Ecto neural progenitor cell (in vitro differentiated cells): Measurements from ENCODE around the gene KYNU.
"Not testable (repeated sequence)": the region's sequence is repeated elsewhere in the genome, so short reads cannot be mapped to it uniquely, and the experiment has no call there.

Experiments
- DNase-seq: peaks from one replicate; pipeline ENCODE4 v3.0.0-alpha.2; 2018; ENCODE audit warnings: low spot score

The KYNU gene

GRCh38 chr2:142871396-142871795 is 6.1 kb upstream of the KYNU start:
- DNase-seq = no peak

GRCh38 chr2:142872882-142873724 is 4.4 kb upstream of the KYNU start:
- no peak for DNase-seq

- no peak for DNase-seq
Measured at GRCh38 chr2:142873831-142874287, 3.6 kb upstream of the KYNU start.

GRCh38 chr2:142874293-142874814 is 3.1 kb upstream of the KYNU start:
- DNase-seq = no peak

GRCh38 chr2:142875010-142875409 is 2.5 kb upstream of the KYNU start:
- no peak for DNase-seq

- DNase-seq = no peak
Measured at GRCh38 chr2:142875652-142876051, 1.8 kb upstream of the KYNU start.

GRCh38 chr2:142876423-142876822 is 1.0 kb upstream of the KYNU start:
- no peak for DNase-seq

- no peak for DNase-seq
Measured at GRCh38 chr2:142878031-142878678, 691 bp downstream of the KYNU start.

- DNase-seq = no peak
Measured at GRCh38 chr2:142879151-142879550, 1.7 kb downstream of the KYNU start.

- no peak for DNase-seq
Measured at GRCh38 chr2:142880279-142880678, 2.8 kb downstream of the KYNU start.

- no peak for DNase-seq
Measured at GRCh38 chr2:142881619-142882018, 4.2 kb downstream of the KYNU start.

GRCh38 chr2:142882500-142882899 is 5.0 kb downstream of the KYNU start:
- not testable (repeated sequence) for DNase-seq

- no peak for DNase-seq
Measured at GRCh38 chr2:142883526-142883925, 6.1 kb downstream of the KYNU start.

GRCh38 chr2:142885543-142885942 is 8.1 kb downstream of the KYNU start:
- DNase-seq = no peak

- DNase-seq = no peak
Measured at GRCh38 chr2:142892715-142893114, 15.3 kb downstream of the KYNU start.

- no peak for DNase-seq
Measured at GRCh38 chr2:142893241-142893640, 15.8 kb downstream of the KYNU start.

- no peak for DNase-seq
Measured at GRCh38 chr2:142897807-142898206, 20.3 kb downstream of the KYNU start.

- not testable (repeated sequence) for DNase-seq
Measured at GRCh38 chr2:142900327-142900726, 22.9 kb downstream of the KYNU start.

- no peak for DNase-seq
Measured at GRCh38 chr2:142901780-142902179, 24.3 kb downstream of the KYNU start.

GRCh38 chr2:142903726-142904125 is 26.3 kb downstream of the KYNU start:
- not testable (repeated sequence) for DNase-seq

- DNase-seq = no peak
Measured at GRCh38 chr2:142907653-142908052, 30.2 kb downstream of the KYNU start.

- no peak for DNase-seq
Measured at GRCh38 chr2:142914507-142915313, 37.2 kb downstream of the KYNU start.
